ENCODE results near the gene HOXC4.

Gene HOXC4

DNA sequence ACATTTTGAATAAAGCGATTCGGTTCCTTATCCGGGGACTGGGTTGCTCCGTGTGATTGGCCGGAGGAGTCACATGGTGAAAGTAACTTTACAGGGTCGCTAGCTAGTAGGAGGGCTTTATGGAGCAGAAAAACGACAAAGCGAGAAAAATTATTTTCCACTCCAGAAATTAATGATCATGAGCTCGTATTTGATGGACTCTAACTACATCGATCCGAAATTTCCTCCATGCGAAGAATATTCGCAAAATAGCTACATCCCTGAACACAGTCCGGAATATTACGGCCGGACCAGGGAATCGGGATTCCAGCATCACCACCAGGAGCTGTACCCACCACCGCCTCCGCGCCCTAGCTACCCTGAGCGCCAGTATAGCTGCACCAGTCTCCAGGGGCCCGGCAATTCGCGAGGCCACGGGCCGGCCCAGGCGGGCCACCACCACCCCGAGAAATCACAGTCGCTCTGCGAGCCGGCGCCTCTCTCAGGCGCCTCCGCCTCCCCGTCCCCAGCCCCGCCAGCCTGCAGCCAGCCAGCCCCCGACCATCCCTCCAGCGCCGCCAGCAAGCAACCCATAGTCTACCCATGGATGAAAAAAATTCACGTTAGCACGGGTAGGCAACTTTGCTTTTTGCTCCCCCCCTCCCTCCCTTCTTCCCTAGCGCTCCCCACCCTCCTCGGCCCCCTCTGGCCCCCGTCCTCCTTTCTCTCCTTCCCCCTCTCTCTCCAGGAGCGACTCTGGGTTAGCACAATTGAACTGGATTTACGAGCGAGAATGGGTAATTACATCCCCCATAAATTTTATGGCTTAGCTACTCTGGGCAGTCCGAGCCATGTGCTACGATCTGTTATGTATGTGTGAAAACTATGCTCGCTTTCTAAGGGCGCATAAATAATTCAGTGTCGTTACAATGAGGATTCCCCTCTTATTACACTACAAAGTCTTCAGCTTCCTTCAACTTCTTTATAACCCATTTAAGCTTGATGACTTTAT lies at the start of gene HOXC4:
HOXC4 (plus strand) TSS at position 85 of the 991 bp plus-strand sequence; CDS start at position 173, 88 bp downstream.
- no peak for DNase-seq (ENCODE audit: extremely low read depth in 1 of 2, low read depth in 1 of 2)

DNA sequence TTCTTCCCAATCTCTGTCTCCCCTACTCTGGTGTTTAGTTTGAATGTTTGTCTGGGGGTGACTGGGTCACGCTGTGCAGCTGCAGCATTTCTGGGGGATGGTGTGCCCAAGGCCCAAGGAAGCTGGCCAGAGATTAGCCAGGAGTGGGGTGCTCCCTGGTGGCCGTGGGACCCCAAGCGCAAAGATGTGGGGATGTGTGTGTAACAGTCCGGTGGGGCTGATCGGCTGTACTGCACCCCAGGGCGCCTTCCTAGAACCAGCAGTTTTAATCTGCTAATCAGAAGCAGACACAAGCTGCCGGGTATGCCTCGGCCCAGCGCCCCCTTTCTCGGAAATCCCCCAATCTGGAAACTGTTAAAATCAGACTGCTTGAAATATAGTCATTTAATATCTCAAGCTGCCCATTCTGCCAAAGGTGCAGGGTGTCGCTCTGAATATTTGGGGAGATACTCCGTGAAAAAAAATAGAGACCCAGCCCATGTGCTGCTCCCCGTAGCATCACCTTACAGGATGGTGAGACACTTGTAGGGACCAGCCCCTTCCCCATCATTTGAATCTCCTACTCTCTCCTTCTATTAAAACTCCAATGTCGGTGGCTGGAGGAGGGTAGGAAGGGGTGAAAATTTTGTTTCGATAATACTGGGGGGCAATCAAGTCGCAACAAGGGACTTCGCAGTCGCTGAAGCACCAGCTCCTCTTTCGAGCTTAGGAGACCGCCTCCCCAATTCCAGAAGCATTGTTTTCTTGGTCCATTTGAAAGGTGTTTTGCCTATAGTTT lies 49.4 kb upstream of the HOXC4 start:
- DNase-seq (ENCODE audit: extremely low read depth in 1 of 2, low read depth in 1 of 2) = no peak

- DNase-seq (ENCODE audit: extremely low read depth in 1 of 2, low read depth in 1 of 2) = no peak
Measured at GRCh38 chr12:54004841-54005530, 48.6 kb upstream of the HOXC4 start.

DNA sequence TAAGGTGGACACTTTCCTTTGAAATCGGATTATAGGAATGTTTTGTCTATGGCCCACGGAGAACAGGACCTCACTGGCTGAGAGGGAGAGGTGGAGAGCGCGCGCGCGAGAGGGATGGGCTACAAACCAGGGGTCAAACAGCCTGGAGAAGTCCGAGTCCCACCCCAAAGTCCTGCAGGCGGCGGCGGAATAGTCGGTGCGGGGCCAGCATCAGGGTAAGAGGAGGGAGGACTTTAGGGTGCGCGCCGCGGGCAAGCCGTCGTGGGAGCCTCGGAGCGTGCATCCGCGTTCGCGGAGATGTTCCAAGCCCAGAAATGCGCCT lies 48.1 kb upstream of the HOXC4 start:
- DNase-seq (ENCODE audit: extremely low read depth in 1 of 2, low read depth in 1 of 2) = no peak

DNA sequence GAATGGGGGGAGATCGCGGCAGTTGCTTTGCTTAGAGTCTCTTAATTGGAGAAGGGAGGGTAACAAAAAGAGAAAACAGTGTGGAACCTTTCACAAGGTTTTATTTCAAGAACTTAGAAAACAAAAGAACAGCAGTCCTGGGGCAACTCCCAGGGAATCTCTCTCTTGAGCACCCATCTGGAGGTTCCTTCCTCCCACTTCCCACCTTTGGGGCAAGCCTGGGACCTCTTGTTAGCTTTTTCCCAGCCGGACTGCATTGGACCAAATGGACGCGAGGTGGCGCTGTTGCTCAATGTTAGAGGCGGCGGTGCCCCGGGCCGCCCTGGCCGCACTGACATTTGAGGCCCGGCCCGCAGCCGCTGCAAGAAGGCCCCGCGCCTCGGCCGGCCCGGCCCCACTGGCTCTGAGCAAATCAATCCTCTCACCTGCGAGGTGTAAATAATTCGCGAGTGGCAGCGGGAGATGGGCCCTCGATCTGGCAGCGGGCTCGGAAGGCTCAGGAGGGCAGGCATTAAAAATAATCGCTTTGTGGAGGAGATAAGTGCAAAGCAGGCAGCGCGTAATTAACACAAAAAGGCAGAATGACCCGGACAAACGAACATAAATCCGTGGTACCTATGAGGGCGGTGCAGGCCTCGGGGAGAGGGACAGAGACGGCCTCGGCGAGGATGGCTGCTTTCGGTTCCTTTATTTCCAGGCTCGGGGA lies 47.6 kb upstream of the HOXC4 start:
- peak; percentile 54 to 69 for DNase-seq (ENCODE audit: extremely low read depth in 1 of 2, low read depth in 1 of 2)

GRCh38 chr12:54006559-54007220 lies 46.9 kb upstream of the HOXC4 start:
- no peak for DNase-seq (ENCODE audit: extremely low read depth in 1 of 2, low read depth in 1 of 2)

GRCh38 chr12:54007538-54008259 lies 45.9 kb upstream of the HOXC4 start:
- no peak for DNase-seq (ENCODE audit: extremely low read depth in 1 of 2, low read depth in 1 of 2)

DNA sequence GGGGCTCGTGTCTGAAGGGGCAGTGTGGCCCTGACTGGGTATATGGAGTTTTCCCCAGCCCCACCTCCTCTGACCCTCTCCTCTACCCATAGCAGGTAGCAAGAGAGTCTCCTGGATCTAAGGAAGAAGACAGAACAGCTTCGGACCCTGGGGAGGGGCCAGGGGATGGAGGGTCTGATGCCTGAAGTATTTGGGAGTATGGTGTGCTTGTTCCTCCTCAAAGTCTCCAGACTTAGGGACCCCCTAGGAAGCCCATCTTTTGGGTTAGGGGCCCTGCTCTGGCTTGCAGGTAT lies 45.4 kb upstream of the HOXC4 start:
- no peak for DNase-seq (ENCODE audit: extremely low read depth in 1 of 2, low read depth in 1 of 2)

DNA sequence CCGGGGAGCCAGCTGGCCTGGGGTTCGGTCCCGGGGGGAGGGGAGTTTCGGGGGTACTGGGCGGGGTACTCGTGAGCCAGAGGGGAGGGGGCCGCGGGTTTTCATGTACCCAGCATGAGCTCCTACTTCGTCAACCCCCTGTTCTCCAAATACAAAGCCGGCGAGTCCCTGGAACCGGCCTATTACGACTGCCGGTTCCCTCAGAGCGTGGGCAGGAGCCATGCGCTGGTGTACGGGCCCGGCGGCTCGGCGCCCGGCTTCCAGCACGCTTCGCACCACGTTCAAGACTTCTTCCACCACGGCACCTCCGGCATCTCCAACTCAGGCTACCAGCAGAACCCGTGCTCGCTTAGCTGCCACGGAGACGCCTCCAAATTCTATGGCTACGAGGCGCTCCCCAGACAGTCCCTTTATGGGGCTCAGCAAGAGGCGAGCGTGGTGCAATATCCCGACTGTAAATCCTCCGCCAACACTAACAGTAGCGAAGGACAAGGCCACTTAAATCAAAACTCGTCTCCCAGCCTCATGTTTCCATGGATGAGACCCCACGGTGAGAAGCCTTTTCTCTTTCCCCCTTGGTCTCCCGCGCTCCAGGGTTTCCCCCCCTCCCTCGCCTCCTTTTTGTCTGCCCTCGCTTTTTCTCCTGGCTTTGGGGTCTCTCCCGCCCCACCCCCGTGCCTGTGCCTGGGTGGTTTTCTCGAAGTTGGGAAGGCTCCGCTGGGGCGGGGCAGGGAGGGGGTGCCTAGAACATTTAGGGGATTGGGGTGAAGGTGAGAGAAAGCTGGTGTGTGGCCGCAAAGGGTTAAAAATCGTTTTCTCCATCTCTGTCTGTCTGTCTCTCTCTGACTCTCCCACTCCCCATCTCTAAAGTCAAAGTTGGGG lies 44.2 kb upstream of the HOXC4 start:
- DNase-seq (ENCODE audit: extremely low read depth in 1 of 2, low read depth in 1 of 2) = no peak

GRCh38 chr12:54010053-54010971 lies 43.3 kb upstream of the HOXC4 start:
- DNase-seq (ENCODE audit: extremely low read depth in 1 of 2, low read depth in 1 of 2) = no peak

GRCh38 chr12:54010972-54011664 lies 42.5 kb upstream of the HOXC4 start:
- DNase-seq (ENCODE audit: extremely low read depth in 1 of 2, low read depth in 1 of 2) = no peak

DNA sequence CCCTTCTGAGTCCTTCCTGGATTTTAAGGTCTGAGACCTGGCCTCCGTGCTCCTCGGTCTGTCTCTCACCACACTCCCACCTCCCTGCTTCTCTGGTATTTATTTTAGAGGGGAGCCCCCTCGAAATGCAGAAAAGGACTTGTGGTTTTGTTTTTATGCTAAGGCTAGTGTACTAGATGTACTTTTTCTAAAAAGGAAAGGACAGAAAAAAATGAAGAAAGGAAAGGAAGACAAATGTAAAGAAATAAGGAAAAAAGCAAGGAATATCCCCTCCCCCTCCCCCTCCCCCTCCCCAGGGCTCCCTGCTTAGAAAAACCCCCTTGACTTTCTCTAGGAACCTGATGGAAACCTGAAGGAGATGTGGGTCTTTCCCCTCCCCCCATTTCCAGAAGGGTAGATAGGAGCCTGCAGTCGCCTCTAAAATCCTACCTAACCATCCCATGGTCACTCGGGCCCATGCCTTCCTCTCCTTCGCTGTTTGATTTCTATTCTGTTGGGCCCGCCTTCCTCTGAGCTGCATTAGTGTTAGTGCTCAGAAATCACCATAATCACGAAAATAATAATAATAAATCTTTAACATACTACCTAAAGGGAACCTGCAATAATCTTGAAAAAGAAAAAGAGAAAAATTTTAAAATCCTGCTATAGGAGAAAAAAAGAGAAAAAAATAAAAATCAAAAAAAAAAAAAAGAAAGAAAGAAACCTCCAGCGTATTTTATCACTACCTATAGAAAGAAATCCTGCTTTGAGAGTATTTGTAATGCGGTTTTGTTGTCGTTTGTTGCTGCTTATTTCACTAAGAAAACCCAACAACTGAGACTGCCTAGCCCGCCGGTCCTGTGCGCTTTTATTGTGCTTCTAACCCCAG lies 41.7 kb upstream of the HOXC4 start:
- DNase-seq (ENCODE audit: extremely low read depth in 1 of 2, low read depth in 1 of 2) = no peak

- DNase-seq (ENCODE audit: extremely low read depth in 1 of 2, low read depth in 1 of 2) = no peak
Measured at GRCh38 chr12:54012631-54013409, 40.8 kb upstream of the HOXC4 start.

DNA sequence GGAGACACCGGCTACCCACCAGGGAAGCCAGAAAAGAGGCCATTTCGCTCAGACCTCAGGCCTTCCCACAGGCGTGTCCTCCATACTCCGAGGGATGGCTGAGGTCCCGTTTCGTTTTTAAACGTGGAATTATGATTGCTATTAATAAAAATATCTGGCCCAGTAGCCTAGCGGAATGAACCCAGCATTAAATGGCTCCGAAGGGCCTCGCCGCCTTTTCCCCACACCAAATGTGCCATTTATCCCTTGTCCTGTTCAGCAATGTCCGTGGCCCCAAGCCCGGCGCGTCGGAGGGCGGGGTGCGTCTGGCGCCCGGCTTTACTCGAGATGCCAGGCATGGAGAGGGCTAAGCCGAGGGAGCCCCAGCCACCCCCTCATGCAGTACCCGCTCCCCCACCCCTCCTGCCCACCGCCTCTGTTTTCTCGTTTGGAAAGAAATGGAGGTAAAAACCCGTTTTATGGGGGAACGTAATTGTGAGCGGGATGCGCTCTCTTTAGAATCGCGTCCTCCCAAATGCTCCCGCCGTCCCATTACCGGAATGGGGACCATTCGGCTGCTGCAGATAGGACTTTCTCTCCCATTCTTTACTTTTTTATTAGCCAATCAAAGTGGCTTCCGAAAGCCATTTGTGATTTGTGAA lies 39.1 kb upstream of the HOXC4 start:
- DNase-seq (ENCODE audit: extremely low read depth in 1 of 2, low read depth in 1 of 2) = no peak

Measured in stimulated activated CD8-positive, alpha-beta memory T cell treated with anti-CD3 and anti-CD28 coated beads, Interleukin-7, amount 100 ng/mL, for 48 hours (primary cell).